HCT116 (cell line): ENCODE measurements around the gene PPP6R3.

ENCODE experiments used
- CEBPB ChIP-seq: IDR thresholded peaks from 2 replicates; pipeline ENCODE4 v1.6.1; 2012; ENCODE audit warnings: low read depth
- EZH2 ChIP-seq: fragments of 200-600 bp; sonication (generic); IDR thresholded peaks from 2 replicates; pipeline ENCODE4 v1.6.1; 2017; ENCODE audit warnings: antibody characterized with exemption, mixed run types
- EZH2phosphoT487 ChIP-seq: fragments of 200-600 bp; IDR thresholded peaks from 2 replicates; pipeline ENCODE4 v1.6.1; 2018; ENCODE audit warnings: antibody characterized with exemption, borderline replicate concordance
- POLR2A ChIP-seq: IDR thresholded peaks from 2 replicates; pipeline ENCODE4 v1.7.0; 2011; ENCODE audit warnings: borderline replicate concordance; ENCODE audit not compliant: insufficient read depth, insufficient read length; ENCODE audit errors: extremely low read depth
- POLR2AphosphoS5 ChIP-seq: IDR thresholded peaks from 2 replicates; pipeline ENCODE4 v1.6.1; 2011; ENCODE audit warnings: mild to moderate bottlenecking, low read depth, low read length, moderate library complexity
- TCF7L2 ChIP-seq: IDR thresholded peaks from 2 replicates; pipeline ENCODE4 v1.7.0; 2011; ENCODE audit warnings: borderline replicate concordance, inconsistent platforms; ENCODE audit not compliant: insufficient read depth, insufficient read length; ENCODE audit errors: extremely low read depth
- ZFX ChIP-seq: fragments of 450-650 bp; IDR thresholded peaks from 2 replicates; pipeline ENCODE4 v1.6.1; 2017
- TF ChIP-seq, protein P1 (sequence below), 3 experiments: fragments of 200-600 bp in 1 of 3; sonication (generic) in 1 of 3; IDR thresholded peaks in 2 of 3; conservative IDR thresholded peaks in 1 of 3; 2 replicates each; pipeline ENCODE4 v1.5.1; 2012 to 2017; ENCODE audit warnings: low read depth in 2 of 3, low read length in 2 of 3, antibody characterized with exemption in 1 of 3, borderline replicate concordance in 1 of 3, control low read depth in 1 of 3, mild to moderate bottlenecking in 1 of 3, mixed read lengths in 1 of 3, mixed run types in 1 of 3, moderate library complexity in 1 of 3; ENCODE audit not compliant: insufficient read depth in 1 of 3

DNA sequence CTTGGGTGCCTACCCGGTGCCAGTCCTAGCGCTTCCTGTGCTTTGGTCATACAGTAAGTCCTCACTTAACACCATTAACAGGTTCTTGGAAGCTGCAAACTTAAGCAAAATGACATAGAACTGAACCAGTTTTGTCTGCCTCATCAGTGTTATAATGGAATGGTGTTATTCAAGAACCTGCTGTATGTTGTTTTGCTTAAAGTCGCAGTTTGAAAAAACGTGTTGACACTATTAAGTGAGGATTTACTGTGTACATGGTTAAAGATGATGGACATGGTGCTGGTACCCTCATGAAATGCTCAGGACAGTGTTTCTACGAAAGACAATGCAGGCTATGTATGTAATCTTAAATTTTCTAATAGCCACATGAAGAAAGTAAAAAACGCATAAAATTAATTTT is 41.3 kb downstream of the PPP6R3 start:
- TF ChIP-seq, protein P1, sequence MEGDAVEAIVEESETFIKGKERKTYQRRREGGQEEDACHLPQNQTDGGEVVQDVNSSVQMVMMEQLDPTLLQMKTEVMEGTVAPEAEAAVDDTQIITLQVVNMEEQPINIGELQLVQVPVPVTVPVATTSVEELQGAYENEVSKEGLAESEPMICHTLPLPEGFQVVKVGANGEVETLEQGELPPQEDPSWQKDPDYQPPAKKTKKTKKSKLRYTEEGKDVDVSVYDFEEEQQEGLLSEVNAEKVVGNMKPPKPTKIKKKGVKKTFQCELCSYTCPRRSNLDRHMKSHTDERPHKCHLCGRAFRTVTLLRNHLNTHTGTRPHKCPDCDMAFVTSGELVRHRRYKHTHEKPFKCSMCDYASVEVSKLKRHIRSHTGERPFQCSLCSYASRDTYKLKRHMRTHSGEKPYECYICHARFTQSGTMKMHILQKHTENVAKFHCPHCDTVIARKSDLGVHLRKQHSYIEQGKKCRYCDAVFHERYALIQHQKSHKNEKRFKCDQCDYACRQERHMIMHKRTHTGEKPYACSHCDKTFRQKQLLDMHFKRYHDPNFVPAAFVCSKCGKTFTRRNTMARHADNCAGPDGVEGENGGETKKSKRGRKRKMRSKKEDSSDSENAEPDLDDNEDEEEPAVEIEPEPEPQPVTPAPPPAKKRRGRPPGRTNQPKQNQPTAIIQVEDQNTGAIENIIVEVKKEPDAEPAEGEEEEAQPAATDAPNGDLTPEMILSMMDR (IDR thresholded peaks at IDR 0.05 in 2 of 3, conservative IDR thresholded peaks at IDR 0.05 in 1 of 3; ENCODE audit: borderline replicate concordance in 1 of 3, insufficient read depth in 1 of 3, low read depth in 2 of 3, low read length in 2 of 3): no peak
- TF ChIP-seq EZH2 (no peak), ZFX (no peak), TCF7L2 (no peak), CEBPB (no peak), POLR2AphosphoS5 (no peak), POLR2A (no peak), EZH2phosphoT487 (no peak)
